SW 1271 (cell line): ENCODE results near the gene PDE4B.

ENCODE experiments used
- DNase-seq, 2 experiments: peaks; one replicate each; lab custom pipeline; 2025; lab: John Stamatoyannopoulos, UW

PDE4B gene

DNA sequence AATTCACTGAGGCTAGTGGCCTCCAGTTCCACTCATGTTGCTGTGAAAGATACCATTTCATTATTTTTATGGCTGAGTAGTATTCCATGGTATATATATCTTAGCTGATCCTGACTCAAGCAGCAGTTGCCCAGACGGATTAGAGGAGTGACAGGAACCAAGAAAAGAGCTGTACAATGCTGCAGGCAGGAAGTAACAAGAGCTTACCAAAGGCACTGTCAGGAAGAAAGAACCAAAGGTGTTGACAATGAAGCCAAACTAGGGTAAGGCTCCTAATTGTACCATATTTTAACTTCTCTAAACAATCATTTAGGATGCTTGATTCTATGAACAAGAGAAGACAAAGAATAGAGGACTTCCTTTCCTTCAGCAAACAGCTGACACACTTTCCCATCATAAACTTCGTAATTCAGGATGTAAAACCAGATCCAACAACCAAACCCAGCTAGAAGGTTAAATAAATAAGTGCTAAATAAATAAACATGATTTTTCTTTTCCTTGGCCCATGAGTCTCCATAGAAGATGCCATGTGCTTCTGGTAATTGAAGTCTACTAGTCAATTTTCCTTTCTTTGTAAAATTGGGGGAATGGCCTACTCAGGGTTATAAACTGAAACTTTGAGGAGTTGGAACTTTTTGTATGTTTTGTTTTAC, 493.0 kb downstream of the PDE4B start:
- DNase-seq: no peak

DNA sequence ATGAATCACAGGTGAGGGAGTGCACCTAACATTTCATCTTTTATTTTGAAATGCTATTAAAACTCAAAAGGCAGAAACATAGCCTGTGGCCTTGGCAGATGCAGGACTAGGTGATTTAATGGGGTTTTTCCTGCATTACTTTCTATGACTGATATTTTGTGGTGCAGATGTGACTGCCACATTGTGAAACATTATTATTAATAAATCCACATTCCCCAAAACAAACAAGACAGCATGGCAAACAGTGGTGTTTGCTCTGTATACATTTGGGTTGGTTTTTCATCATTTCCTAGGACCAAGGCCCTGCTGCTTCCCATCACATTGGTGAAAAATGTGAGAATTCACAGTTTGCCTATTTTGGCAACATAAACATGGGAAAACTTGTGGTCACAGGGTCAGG, 493.6 kb downstream of the PDE4B start:
- DNase-seq: no peak

DNA sequence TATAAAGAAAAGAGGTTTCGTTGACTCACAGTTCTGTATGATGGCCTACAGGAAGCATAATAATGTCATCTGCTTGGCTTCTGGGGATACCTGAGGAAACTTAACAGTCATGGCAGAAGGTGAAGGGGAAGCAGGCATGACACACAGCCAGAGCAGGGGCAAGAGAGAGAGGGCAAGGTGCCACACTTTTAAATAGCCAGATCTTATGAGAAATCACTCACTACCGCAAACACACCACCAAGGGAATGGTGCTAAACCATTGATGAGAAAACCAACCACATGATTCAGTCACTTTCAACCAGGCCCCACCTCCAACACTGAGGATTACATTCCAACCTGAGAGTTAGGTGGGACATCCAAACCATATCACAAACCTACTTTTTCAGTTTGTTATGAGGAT, 495.4 kb downstream of the PDE4B start:
- no peak for DNase-seq

DNA sequence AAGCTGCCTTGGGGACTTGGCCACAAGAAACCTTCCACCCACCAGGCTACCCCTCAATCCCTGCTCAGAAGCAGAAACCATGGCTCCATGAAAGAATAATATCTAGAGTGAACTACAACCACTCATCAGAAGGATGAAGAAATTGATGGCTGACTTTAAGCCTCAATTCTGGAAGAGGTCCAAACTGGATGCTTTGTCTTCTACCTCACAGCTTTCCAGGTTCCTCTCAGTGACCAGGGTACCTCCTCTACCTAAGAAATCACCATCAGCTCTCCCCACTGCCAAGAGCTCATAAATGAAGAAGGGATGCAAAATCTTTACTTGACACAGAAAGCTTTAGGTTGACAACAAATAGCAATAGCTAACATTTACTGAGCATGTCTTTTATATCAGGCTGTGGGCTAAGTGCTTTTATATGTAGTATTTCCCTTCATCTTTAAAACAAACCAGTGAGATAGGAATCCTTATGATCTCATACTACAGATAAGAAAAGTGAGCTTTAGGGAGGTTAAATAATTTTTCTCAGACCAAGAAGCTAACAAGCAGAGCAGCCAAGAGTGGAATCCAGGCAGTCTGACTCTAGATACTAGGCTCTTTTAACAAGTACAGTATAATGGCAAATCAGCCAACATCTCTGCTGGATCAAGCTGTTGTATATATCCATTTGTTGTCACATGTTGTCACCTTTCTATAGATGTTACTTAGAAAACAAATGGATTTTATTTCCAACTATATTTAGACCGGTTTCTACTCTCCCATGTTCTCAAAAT, 498.3 kb downstream of the PDE4B start:
- no peak for DNase-seq

DNA sequence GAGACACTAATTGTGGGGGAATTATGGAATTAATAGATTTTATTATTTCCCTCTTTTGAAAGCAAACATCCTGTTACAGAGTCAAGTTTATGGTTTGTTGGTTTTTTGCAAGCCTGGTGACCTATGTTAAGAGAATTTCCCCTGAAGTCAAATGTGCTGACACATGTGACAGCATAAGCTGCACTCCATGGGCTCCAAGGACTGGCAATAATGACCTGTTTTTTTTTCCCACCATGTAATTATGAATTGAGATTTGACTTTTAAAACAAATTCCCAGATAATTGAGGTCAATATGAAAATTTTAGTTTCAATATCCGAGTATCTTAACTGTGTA, 498.8 kb downstream of the PDE4B start:
- no peak for DNase-seq

DNA sequence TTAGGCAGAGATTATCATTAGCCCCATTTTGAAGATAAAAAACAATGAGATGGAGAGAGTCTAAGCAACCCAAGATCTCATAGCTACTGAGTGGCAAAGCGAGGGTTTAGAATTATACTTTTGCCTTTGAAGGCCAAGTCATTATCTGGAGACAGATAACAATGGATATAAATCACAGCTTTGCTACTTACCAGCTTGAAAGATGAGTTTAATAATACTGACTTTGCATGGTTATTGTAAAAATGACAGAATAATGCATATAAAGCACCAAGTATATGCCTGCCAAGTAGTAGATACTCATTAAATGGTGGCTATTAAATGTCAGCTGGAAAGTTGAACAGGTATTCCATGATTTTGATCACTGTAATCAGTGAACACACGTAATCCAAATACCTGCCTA, 499.6 kb downstream of the PDE4B start:
- DNase-seq: no peak

DNA sequence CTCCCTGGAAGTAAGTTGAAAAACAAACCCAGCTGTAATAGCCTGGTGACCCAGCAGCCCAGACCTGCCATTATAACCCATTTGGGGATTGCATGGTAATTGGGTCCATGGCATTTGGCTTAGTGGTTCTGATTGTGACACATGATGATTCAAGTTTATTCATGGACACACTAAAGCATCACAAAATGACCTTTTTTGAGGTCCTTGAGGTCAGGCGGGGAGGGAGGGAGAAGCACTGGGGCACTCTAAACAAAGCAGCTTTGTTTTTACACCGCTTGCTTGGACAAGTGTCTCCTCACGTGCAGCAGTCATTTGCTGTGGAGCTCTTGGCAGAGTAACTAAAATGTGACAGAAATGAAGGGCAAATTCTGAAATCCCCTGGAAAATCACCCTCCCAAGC, 500.2 kb downstream of the PDE4B start:
- DNase-seq: no peak

DNA sequence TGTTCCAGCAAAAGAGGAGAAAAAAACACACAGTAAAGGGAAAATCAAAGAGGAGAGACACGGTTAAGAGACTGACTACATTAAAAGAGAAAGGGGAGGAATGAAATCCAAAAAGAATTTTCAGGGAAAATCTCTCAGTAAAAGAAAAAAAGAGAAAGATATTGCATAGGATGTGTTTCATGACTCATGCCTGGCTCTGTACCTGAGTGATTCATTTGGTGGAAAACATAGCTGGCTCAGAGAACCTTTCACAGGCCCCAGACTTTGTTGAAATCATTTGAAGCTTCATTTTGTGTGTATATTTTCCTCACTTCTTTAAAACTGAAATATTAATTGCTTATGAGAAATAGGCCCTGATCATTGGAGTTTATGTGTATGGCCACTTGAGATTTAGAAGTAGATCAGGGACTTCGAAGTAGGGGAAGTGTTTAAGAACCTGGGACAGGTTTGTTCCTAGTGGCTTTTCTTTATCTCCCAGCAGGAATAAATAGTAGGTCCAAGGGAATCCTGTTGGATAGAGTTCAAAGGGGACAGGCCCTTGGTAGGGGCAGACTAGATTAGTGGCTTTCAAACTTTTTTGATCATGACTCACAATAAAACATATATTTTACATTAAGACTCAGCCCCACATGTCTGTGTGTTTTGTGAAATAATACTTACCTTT, 502.1 kb downstream of the PDE4B start:
- DNase-seq: no peak

DNA sequence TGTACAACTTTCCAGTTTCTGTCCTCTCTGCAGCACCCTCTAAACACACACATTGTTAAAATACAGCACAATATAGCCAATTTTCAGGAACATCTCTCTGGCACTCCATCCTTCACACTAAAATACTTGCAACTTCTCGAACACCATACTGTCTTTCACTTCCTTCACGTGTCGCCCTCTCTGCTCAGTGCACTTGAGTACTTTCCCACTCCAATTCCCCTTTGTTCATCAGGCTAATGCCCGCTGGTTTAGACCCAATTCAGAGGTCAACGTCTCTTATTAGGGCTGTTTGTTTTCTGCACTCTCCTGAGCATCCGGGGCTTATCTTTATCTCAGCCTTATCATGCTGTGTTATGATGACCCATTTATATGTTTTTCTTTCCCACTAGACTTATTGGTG, 503.1 kb downstream of the PDE4B start:
- no peak for DNase-seq

DNA sequence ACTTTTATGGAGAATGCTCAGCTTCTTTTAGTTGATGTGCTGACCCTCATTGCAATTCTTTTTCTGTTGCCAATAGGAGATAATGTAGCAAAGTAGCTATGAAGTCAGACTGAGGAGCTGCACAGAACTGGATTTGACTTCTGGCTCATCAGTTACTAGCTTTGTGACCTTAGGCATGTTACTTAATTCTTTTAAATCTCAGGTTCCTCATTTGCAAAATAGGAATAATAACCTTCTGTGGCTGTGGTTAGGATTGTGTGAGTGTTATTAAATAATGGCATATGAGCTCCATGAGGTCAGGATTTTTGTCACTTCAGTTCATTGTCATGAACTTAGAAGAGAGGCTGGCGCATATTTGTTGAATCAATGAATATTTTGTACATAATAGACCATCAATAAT, 503.7 kb downstream of the PDE4B start:
- DNase-seq: no peak

DNA sequence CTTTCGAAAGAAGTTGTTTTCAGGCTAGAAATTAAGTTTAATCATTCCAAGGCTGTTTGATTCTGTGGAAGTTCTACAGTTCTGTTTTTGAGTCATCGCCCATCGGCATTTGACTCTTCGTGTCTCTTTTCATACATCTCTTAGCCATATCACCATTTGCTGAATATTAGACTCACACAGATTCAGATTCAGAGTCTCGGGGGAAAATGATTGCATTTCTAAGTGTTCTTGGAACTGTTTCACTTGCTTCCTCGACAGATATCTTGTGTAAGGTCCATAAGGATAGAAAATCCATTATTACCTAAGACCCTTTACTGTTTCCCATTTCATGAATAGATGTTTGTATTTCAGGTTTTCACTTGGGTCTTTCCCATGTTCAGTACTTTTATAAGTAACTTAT, 504.3 kb downstream of the PDE4B start:
- no peak for DNase-seq

DNA sequence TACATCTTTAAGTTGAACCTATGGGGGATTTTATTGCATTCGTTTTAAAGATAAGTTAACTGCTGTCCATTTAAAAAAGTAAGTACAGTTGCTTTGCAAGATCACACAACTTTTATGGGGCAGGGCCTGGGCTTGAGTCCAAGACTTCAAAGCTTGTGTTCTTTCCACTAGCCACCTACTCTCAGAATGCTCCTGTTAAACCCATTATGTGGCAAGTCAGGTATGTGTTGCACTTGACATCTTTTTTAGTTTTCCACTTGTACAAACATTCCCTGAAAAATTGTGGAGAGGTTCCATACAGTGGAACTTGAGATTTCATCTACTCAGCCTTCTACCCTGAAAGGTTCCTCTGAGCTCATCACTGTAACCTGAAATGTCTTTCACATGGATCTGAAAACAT, 505.8 kb downstream of the PDE4B start:
- no peak for DNase-seq

DNA sequence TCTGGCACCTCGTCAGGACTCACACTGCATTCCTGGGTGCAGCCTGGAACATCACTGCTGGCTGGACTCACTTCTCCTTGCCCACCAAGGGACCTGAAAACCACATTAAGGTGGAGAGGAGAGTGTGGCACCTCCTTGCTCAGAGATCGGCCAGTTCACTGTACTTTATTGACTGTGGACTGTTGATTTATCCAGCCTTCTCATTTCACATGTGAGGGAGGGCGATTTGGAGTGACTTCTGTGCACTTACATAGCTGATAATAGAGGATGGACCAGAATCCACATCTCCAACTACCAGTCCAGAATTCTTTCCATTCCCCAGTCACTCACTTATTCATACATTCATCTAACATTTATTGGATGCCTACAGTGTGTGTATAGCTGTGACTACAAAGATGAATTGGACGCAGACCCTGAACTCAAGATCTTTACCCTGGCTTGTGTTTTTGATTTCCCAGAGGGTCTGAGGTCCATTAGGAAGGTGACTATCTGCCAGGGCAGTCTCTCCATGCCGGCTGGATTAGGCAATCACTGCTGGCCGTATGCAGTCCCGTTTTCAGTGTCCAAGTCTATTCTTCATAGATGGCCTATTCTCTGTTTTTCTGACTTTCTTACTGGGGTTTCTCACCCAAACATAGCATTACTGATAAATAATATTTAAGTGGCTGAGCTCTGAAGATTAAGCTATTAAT, 507.7 kb downstream of the PDE4B start:
- no peak for DNase-seq

DNA sequence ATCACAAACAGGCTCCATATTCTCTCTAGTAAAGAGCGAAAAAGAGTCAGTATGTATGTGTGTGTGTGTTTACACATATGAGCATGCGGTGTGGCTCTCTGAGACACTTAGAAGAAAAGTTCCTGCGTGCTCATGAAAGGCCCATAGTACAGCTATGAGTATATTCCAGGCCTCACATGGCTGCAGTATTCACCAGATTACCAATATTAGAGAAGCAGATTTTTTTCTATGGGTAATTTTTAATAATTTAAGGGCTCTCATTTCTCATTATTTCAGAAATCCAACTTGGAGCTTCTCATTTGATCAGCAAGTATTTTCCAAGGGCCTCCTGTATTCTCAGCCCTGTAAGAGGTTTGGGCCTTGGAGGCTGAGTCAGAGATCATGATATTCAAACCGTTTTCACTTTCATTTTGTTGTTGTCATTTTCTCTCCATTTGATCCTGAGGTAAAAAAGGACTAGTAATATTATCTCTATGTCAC, 508.3 kb downstream of the PDE4B start:
- no peak for DNase-seq

DNA sequence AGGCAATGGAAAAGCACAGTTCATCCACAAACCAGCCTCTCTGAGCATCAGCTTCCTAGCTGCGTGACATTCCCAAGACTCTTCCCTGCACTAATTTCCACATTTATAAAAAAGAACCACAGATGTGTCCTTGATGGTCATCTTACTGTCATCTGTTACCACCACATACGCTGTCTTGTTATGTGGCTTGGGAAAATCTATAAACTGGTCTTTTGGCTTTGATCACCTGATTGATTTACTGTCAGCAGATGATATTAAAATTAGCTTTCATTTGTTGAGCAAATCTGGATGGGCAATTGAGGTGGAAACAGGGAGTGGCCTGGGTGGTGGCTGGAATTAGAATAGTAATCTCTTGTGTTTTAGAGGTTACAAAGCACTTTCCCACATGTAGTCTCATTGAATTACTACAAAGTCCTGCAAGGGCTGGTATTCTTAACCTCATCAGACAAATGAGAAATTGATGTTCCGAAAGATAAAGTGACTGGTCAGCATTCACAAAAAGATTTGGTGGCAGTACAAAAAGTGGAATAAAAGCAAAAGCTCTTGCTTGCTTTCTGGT, 509.6 kb downstream of the PDE4B start:
- no peak for DNase-seq

DNA sequence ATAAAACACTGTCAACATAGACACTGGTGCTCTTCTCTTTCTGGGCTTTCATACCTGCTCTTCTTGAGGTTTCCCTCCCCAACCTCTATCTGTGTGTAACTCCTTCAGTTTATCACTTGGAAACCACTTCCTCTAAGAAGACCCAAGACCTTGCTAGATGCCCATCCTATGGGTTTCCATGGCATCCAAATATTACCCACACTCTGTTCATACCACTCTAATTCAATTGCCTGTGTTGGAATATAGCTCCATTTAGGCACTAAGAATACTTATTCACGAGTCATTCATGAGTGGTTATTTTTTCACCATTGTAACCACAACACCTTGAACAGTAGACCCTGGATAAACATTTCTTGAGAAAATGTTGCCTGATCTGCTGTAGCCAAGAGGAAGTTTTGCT, 510.1 kb downstream of the PDE4B start:
- no peak for DNase-seq

DNA sequence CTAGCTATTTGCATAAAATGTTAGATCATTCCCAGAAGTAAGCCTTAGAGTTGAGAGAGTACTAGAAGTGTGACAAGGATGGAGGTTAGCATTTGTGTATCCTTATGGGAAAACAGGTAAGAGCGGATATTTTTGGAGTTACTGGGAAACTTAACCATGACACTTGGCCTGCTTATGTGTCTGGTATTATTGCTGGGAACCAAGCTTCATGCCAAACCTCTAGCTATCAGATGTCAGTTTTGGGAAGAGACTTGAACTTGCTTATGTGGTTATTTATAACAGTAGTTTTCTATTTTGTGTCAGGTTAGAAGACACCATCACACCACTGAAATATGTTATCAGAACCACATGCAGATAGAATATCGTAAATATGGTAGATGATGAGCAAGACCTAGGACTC, 511.0 kb downstream of the PDE4B start:
- DNase-seq: no peak

DNA sequence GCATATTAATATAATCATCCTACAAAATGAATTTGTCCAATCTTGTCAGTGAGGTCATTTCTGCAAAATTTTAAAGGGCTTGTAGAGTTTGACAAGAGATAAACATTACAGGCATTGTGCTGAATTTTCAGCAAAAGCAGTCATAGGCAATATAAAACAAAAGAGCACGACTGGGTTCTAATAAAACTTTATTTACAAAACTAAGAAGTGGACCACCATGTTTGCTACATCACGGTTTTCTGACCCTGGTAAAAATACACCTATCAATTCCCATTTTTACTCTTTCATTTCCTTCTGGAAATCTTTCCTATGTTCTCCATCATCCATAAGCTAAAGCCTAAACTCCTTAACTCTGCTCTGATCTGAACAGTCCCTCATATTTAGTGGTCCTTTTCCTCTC, 511.4 kb downstream of the PDE4B start:
- no peak for DNase-seq

DNA sequence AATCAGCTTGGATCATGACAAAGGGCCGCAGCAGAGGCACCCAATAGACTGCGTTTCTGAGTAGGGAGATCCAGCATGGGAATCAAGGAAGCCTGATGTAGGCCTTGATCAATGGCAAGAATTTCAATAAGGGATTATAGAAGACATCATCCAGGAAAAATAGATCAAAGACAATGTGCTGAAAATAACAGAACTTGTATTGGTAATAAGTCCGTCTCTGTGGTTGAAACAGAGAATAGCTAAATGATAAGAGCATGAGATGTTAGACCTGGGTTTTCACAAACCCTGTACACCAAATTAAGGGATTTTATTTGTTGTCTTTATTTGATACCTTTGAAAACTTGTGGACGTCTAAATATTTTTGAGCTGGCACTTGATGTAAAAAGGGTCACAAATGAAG, 513.2 kb downstream of the PDE4B start:
- DNase-seq: no peak

DNA sequence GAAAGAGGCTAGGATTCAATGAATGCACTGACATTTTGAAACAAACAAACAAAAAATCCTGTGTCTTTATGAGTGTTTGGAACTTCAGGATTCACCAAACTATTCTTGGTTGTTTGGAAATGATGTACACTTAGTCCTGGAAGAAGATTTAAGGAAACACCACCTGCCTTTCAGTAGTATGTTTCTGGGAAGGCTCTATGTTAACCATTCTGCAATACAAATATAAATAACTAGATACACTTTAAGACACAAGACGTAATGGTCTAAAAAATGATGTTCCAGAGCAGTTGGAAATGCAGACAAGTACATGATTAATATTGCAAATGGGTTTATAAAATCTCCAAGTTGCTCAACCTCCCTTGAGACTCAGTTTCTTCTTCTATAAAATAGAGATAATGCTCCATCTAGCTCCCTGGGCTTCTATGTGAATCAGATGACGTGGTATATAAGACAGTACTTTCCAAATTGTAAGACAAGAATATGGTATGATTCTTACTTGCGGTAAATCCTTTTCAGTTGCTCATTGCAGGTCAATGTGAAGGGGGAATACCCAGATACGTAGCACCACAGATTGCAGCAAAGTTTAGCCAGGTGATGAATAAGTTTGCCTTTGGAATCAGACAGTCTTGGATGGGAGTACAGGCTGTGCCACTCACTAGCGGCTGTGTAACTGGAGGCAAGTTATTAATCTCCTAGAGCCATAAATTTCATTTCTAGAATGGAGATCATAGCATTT, 516.5 kb downstream of the PDE4B start:
- DNase-seq: no peak

DNA sequence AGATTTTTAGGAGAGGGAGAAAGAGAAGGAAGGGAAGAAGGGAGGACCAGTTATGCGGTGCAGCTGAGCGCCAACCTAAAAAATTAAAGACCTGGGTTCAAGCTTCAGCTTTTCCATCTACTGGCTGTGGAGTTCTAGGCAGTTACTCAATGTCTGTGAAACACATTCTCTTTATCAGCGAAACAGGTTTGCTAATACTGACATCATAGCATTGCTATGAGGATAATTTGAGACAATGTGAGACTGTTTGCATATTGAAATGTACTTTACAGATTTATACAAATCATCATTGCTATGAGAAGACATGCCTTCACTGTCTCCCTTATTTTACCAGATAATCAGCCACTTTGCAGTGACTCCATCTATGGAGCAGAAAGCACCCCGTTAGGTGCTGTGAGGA, 518.4 kb downstream of the PDE4B start:
- no peak for DNase-seq

DNA sequence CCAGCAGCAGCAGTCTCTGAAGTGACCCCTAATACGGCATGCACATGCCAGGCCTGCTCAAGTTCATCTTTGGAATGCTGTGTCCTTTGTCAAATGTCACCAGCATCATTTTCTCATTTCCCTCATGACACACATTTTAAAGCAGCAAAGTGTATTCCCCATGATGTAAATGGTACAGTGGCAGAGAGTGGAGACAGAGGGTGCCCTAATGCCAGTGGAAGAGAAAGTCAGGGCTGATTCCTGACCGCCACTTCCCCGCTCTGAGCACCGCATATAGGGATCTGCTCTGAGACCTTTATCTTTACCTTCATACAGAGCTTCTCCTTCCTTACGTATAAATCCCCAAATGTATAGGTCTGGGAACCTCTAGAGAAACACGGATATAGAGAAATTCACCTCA, 518.9 kb downstream of the PDE4B start:
- no peak for DNase-seq
